ENCODE data around the gene EFNA4. TPM values are rescaled to one million over a fixed set of nuclear protein-coding genes. Genes with fewer than 3 reads are reported as not detected.

Gene EFNA4
- total RNA-seq, 1 experiment from 2014 or later = 11.8 TPM

DNA sequence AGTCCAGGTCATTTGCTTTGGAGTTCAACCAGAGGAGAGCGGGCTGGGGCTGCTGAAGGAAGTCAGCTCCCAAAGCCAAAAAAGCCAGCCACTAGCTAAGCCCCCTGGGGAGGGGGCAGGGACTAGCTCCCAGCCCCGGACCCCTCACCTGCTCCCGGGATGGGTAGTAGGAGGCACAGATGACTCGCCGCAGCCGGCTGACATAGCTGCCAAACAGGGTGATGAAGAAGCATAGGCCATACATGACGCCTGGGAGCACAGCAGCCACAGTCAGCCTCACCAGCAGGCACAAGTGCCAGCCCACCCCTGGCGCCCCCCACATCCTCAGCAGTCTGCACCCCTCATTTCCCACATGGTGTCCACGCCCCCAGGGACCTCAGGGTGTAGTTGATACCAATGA is 37.4 kb upstream of the EFNA4 start:
- no peak overlapping the region for H3K18ac ChIP-seq (ENCODE audit: insufficient read length, low read depth, low read length)
- no CpG with 5 or more reads among the region's 9 CpGs for WGBS (ENCODE audit: extremely low coverage, insufficient read length, low lambda C conversion rate)
- no peak overlapping the region for H2BK12ac ChIP-seq (ENCODE audit: insufficient read length, low read depth, low read length)
- no peak overlapping the region for H2BK15ac ChIP-seq (ENCODE audit: low read depth, low read length)
- H4K8ac ChIP-seq (replicated peaks; ENCODE audit: insufficient read length, low read depth, low read length) = no peak overlapping the region
- H3K79me1 ChIP-seq (ENCODE audit: insufficient read depth, low read depth, low read length, poor library complexity, severe bottlenecking) = no peaks in the 10 kb centered on the region
- no peak overlapping the region for H4K5ac ChIP-seq (ENCODE audit: insufficient read length, low read depth, low read length)
- Mint-ChIP-seq H3K27me3 (ENCODE audit: low read depth) (peaks cover 17% of the 10 kb centered on the region), H3K4me3 (no peak overlapping the region), H3K27ac (no peak overlapping the region), H3K36me3 (ENCODE audit: insufficient read depth in 1 of 3, low read depth in 3 of 3) (no peaks in the 10 kb centered on the region), H3K9me3 (no peaks in the 10 kb centered on the region), H3K4me1 (peaks cover 7 to 27% of the 10 kb centered on the region in 2 experiments)
- no peak overlapping the region for H2BK5ac ChIP-seq (ENCODE audit: insufficient read length, low read length)
- no peak overlapping the region for H3K9ac ChIP-seq (ENCODE audit: extremely low read depth, insufficient read length, low read length)
- TF ChIP-seq, protein P1, sequence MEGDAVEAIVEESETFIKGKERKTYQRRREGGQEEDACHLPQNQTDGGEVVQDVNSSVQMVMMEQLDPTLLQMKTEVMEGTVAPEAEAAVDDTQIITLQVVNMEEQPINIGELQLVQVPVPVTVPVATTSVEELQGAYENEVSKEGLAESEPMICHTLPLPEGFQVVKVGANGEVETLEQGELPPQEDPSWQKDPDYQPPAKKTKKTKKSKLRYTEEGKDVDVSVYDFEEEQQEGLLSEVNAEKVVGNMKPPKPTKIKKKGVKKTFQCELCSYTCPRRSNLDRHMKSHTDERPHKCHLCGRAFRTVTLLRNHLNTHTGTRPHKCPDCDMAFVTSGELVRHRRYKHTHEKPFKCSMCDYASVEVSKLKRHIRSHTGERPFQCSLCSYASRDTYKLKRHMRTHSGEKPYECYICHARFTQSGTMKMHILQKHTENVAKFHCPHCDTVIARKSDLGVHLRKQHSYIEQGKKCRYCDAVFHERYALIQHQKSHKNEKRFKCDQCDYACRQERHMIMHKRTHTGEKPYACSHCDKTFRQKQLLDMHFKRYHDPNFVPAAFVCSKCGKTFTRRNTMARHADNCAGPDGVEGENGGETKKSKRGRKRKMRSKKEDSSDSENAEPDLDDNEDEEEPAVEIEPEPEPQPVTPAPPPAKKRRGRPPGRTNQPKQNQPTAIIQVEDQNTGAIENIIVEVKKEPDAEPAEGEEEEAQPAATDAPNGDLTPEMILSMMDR (conservative IDR thresholded peaks at IDR 0.05) = no peak
- no peak overlapping the region for H3K23ac ChIP-seq (ENCODE audit: insufficient read length, low read depth, low read length)
- no peaks in the 10 kb centered on the region for H3K23me2 ChIP-seq (ENCODE audit: insufficient read length, low read depth, low read length, poor library complexity, severe bottlenecking)
- H2AK5ac ChIP-seq (ENCODE audit: insufficient read length, low read length) = no peak overlapping the region
- H3K4ac ChIP-seq (ENCODE audit: low read depth, low read length) = no peak overlapping the region
- H3K27ac ChIP-seq (ENCODE audit: insufficient read length, low read depth, low read length) = no peak overlapping the region
- no peak overlapping the region for H2BK20ac ChIP-seq (ENCODE audit: low read depth, low read length, poor library complexity, severe bottlenecking)
- no peak overlapping the region for H4K91ac ChIP-seq (ENCODE audit: insufficient read length, low read depth, low read length)
- no peaks in the 10 kb centered on the region for H3K4me1 ChIP-seq (ENCODE audit: insufficient read depth, low read length)
- H3K14ac ChIP-seq (ENCODE audit: insufficient read depth, low read length) = no peak overlapping the region
- no peaks in the 10 kb centered on the region for H3K79me2 ChIP-seq (ENCODE audit: insufficient read depth, low read length)
- DNase-seq = no peak
- H3K9me3 ChIP-seq (ENCODE audit: control insufficient read depth, low read depth, low read length) = no peaks in the 10 kb centered on the region
- no peak overlapping the region for H3K56ac ChIP-seq (ENCODE audit: insufficient read length, low read depth, low read length)
- H4K20me1 ChIP-seq (ENCODE audit: control insufficient read depth, insufficient read depth, insufficient read length) = no peaks in the 10 kb centered on the region
- H3T11ph ChIP-seq (ENCODE audit: low read length) = no peak overlapping the region
- H3K4me2 ChIP-seq (ENCODE audit: insufficient read depth, insufficient read length, low read length) = no peak overlapping the region
- no peaks in the 10 kb centered on the region for H3K27me3 ChIP-seq (ENCODE audit: insufficient read depth, low read length)
- no peak overlapping the region for H2BK120ac ChIP-seq (ENCODE audit: low read depth, low read length, poor library complexity, severe bottlenecking)
- no peak overlapping the region for H2AFZ ChIP-seq (ENCODE audit: low read length)

Measured in H9 (cell line).